K562 (cell line): ENCODE data around the gene TAF3. TPM values are rescaled to one million over a fixed set of nuclear protein-coding genes. Genes with fewer than 3 reads are reported as not detected.

Source experiments
- ATAC-seq: fragments of 200-7000 bp; cut with Tn5 transposase; 3 replicates; pipeline ENCODE4 v1.9.1; 2020; ENCODE audit warnings: moderate library complexity
- BruUV-seq: library from RNA; stranded (reverse); fragments of 400-500 nt; replicated peaks from 2 replicates; lab custom pipeline; 2021; lab: Mats Ljungman, UMichigan
- CTCF ChIA-PET: fragments of 300-600 bp; formaldehyde crosslinking; extraction: SDS; loops from one replicate; lab custom pipeline; 2021; ENCODE audit warnings: low intra/inter-chr PET ratio; lab: Yijun Ruan, JAX
- POLR2A ChIA-PET: fragments of 300-600, 350-650 bp; sonication (Branson Sonifier 250); formaldehyde crosslinking; extraction: SDS; loops from one replicate; lab custom pipeline; 2021; ENCODE audit warnings: antibody characterized with exemption, inconsistent platforms; lab: Yijun Ruan, JAX
- DNase-seq, 4 experiments: peaks; one replicate each; pipeline versions ENCODE4 v3.0.0 to v3.0.0-alpha.2; 2011 to 2018; ENCODE audit warnings: low spot score in 3 of 4, mixed read lengths in 3 of 4; ENCODE audit errors: extremely low read depth in 1 of 4
- FAIRE-seq: peaks from 2 replicates; lab custom pipeline; 2011; peaks lifted over from hg19 to GRCh38; lab: Jason Lieb, UNC
- H2AFZ ChIP-seq: 2 replicates; pipeline ENCODE4 v1.6.0; 2011; ENCODE audit warnings: low read depth, low read length, control low read depth, inconsistent platforms
- H3K27ac ChIP-seq: fragments of 200-600 bp; 3 replicates; pipeline ENCODE4 v1.8.0; 2011; ENCODE audit warnings: low read depth, mild to moderate bottlenecking, control low read depth, inconsistent platforms, low read length, moderate library complexity, mixed read lengths; ENCODE audit errors: extremely low read depth
- H3K27me3 ChIP-seq, 2 experiments: fragments of 300-600 bp in 1 of 2; 2 replicates in 1 of 2; 3 replicates in 1 of 2; pipeline versions ENCODE4 v1.6.0 to v1.8.0; 2011; ENCODE audit warnings: inconsistent platforms in 2 of 2, low read length in 2 of 2, mild to moderate bottlenecking in 1 of 2, mixed read lengths in 1 of 2, moderate library complexity in 1 of 2; ENCODE audit not compliant: control insufficient read depth in 2 of 2, insufficient read depth in 2 of 2
- H3K36me3 ChIP-seq: fragments of 300-600 bp; 3 replicates; pipeline ENCODE4 v1.8.0; 2011; ENCODE audit warnings: mild to moderate bottlenecking, low read length, inconsistent platforms; ENCODE audit not compliant: control insufficient read depth, insufficient read depth
- H3K4me1 ChIP-seq, 2 experiments: fragments of 200-600 bp in 1 of 2; replicated peaks in 1 of 2; 2 replicates in 1 of 2; 3 replicates in 1 of 2; pipeline versions ENCODE4 v1.5.1 to v1.8.0; 2011; ENCODE audit warnings: inconsistent platforms in 2 of 2, low read length in 2 of 2, mild to moderate bottlenecking in 1 of 2, mixed read lengths in 1 of 2, moderate library complexity in 1 of 2; ENCODE audit not compliant: control insufficient read depth in 2 of 2, insufficient read depth in 2 of 2
- H3K4me2 ChIP-seq: 2 replicates; pipeline ENCODE4 v1.6.1; 2011; ENCODE audit warnings: low read length, control low read depth, inconsistent platforms, mixed read lengths; ENCODE audit not compliant: insufficient read depth
- H3K4me3 ChIP-seq: fragments of 200-600 bp; sonication (generic), shearing (Covaris generic); 2 replicates; pipeline ENCODE4 v1.5.1; 2016; ENCODE audit warnings: control low read depth, inconsistent platforms
- H3K79me2 ChIP-seq: fragments of 200-600 bp; 3 replicates; pipeline ENCODE4 v1.8.0; 2011; ENCODE audit warnings: low read length, inconsistent platforms; ENCODE audit not compliant: control insufficient read depth, insufficient read depth
- H3K9ac ChIP-seq, 2 experiments: 2 replicates each; pipeline versions ENCODE4 v1.6.0 to v1.6.1; 2011; ENCODE audit warnings: low read depth in 2 of 2, low read length in 2 of 2, control low read depth in 1 of 2, inconsistent platforms in 1 of 2, mild to moderate bottlenecking in 1 of 2, mixed read lengths in 1 of 2; ENCODE audit not compliant: insufficient read depth in 1 of 2
- H3K9me1 ChIP-seq: one replicate; pipeline ENCODE4 v1.6.0; 2011; ENCODE audit warnings: inconsistent platforms, mild to moderate bottlenecking, low read length, moderate library complexity; ENCODE audit not compliant: control insufficient read depth, insufficient read depth
- H3K9me3 ChIP-seq: replicated peaks from 2 replicates; pipeline ENCODE4 v1.5.1; 2011; ENCODE audit warnings: low read depth, low read length, inconsistent platforms; ENCODE audit not compliant: control insufficient read depth, insufficient read depth
- H4K20me1 ChIP-seq: replicated peaks from 2 replicates; pipeline ENCODE4 v1.6.1; 2011; ENCODE audit warnings: low read length, inconsistent platforms, mixed read lengths; ENCODE audit not compliant: control insufficient read depth, insufficient read depth
- ATF6 ChIP-seq: sonication (generic); formaldehyde crosslinking; IDR thresholded peaks from 2 replicates; pipeline ENCODE4 v1.4.0; 2020; ENCODE audit warnings: mild to moderate bottlenecking, missing genetic modification reagents
- BCLAF1 ChIP-seq, 2 experiments: fragments of 450-650 bp in 1 of 2; IDR thresholded peaks; 2 replicates each; pipeline ENCODE4 v1.6.1; 2011 to 2017; ENCODE audit warnings: low read depth in 2 of 2, antibody characterized with exemption in 1 of 2, borderline replicate concordance in 1 of 2, low read length in 1 of 2, mild to moderate bottlenecking in 1 of 2, mixed read lengths in 1 of 2; ENCODE audit not compliant: control insufficient read depth in 1 of 2
- CREB3L1 ChIP-seq: fragments of 450-650 bp; IDR thresholded peaks from 2 replicates; pipeline ENCODE4 v1.6.1; 2014; ENCODE audit warnings: low read depth, mild to moderate bottlenecking, moderate library complexity, borderline replicate concordance
- MAFK ChIP-seq: IDR thresholded peaks from 2 replicates; pipeline ENCODE4 v1.6.1; 2011; ENCODE audit warnings: low read length, improper control_type of control experiment
- MCM3 ChIP-seq: fragments of 450-650 bp; IDR thresholded peaks from 2 replicates; pipeline ENCODE4 v1.6.1; 2016
- STAT5B ChIP-seq: fragments of 250-450 bp; sonication (Bioruptor Pico); IDR thresholded peaks from 2 replicates; pipeline ENCODE4 v1.8.0; 2021; ENCODE audit warnings: mild to moderate bottlenecking, inconsistent platforms
- TFAM ChIP-seq: fragments of 250-450 bp; sonication (Bioruptor Pico); conservative IDR thresholded peaks from 2 replicates; pipeline ENCODE4 v1.5.0; 2021; ENCODE audit warnings: mild to moderate bottlenecking, moderate library complexity
- TOE1 ChIP-seq, 2 experiments: fragments of 450-650 bp in 1 of 2; sonication (generic) in 1 of 2; formaldehyde crosslinking in 1 of 2; IDR thresholded peaks; 2 replicates each; pipeline versions ENCODE4 v1.7.1 to v1.8.0; 2016 to 2022; ENCODE audit warnings: borderline replicate concordance in 2 of 2, mild to moderate bottlenecking in 2 of 2, antibody characterized with exemption in 1 of 2, inconsistent platforms in 1 of 2, low read depth in 1 of 2, missing genetic modification reagents in 1 of 2, moderate library complexity in 1 of 2
- ZBTB5 ChIP-seq: fragments of 450-650 bp; IDR thresholded peaks from 2 replicates; pipeline ENCODE4 v1.6.1; 2017; ENCODE audit warnings: antibody characterized with exemption
- ZNF24 ChIP-seq: fragments of 450-650 bp; IDR thresholded peaks from 2 replicates; pipeline ENCODE4 v1.6.1; 2016
- ZNF511 ChIP-seq: sonication (generic); formaldehyde crosslinking; IDR thresholded peaks from 2 replicates; pipeline ENCODE4 v1.8.0; 2022; ENCODE audit warnings: mild to moderate bottlenecking, missing genetic modification reagents
- WGBS: fragments of 100-300 bp; shearing (Covaris generic); methylation state at CpG from one replicate; pipeline ENCODE4 v1.1.6; 2016; ENCODE audit warnings: low coverage, mixed read lengths; ENCODE audit not compliant: insufficient coverage; ENCODE audit errors: missing lambda C conversion rate; 5-methylcytosine and 5-hydroxymethylcytosine counted together
- in situ Hi-C: fragments of 300-500 bp; cut with MboI; formaldehyde crosslinking; loops from 4 replicates; pipeline ENCODE4 v1.15.0; 2018; ENCODE audit warnings: inconsistent platforms, mixed read lengths
- intact Hi-C: fragments of 100-400 bp; cut with micrococcal nuclease; formaldehyde crosslinking; loops from 2 replicates; pipeline ENCODE4 v1.14.2; 2022
- polyA plus RNA-seq, 8 experiments: library from polyadenylated mRNA; depleted of rRNA in 4 of 8; stranded (reverse) in 5 of 8; unstranded in 3 of 8; fragments of >200 nt; fragmentation: Nextera tagmentation in 2 of 8; fragmentation: Illumina TruSeq in 1 of 8; extraction: Ambion mirVana in 2 of 8; extraction: Trizol in 1 of 8; gene quantifications; 2 replicates each; pipeline versions ENCODE4 v1.2.1 to v1.2.3, GENCODE V29; 2011 to 2014; ENCODE audit warnings: inconsistent platforms in 1 of 8, missing spikeins in 1 of 8
- total RNA-seq, 7 experiments: library from RNA; depleted of rRNA in 6 of 7; stranded (reverse); fragments of >200 nt in 6 of 7; fragmentation: Illumina TruSeq in 2 of 7; extraction: Trizol in 2 of 7; gene quantifications; 2 replicates each; pipeline versions ENCODE4 v1.2.1 to v1.2.3, GENCODE V29; 2011 to 2021; ENCODE audit warnings: low replicate concordance in 1 of 7

TAF3 gene
- total and polyA plus RNA-seq, 9 of the 15 experiments (the other 6 are each of a cell fraction or from before 2014, with no cell fraction given): 1.5 to 9.9 (median 4.1) TPM

- Histone ChIP-seq H3K9me3 (no peaks in the 10 kb centered on the region), H3K79me2 (no peaks in the 10 kb centered on the region), H3K4me1 (peaks cover 0 to 14% of the 10 kb centered on the region in 2 experiments; a peak in 2 of 5 replicates), H3K36me3 (no peaks in the 10 kb centered on the region), H4K20me1 (0 out of 2 replicates have a peak, but pooled peaks cover 5% of the 10 kb centered on the region), H3K9ac (no peak overlapping the region), H3K9me1 (no peaks in the 10 kb centered on the region), H2AFZ (no peak overlapping the region), H3K4me3 (no peak overlapping the region), H3K27ac (no peak overlapping the region), H3K27me3 (peaks cover 62 to 72% of the 10 kb centered on the region in 2 experiments), H3K4me2 (no peak overlapping the region)
- ChIA-PET CTCF (no interaction called here), POLR2A (interaction anchor here (1.0 kb wide), 1 partner anchor 18 kb away, joined by 3 read pairs; no protein-coding TSS in a partner anchor)
- under 1% methylated on average over 10 of the region's 10 CpGs for WGBS
- ATAC-seq (no peak), FAIRE-seq (no peak), DNase-seq (no peak)
- intact Hi-C loops (no loop called here), in situ Hi-C loops (no loop called here)
- no TSS peak for BruUV-seq
- TF ChIP-seq MAFK (no peak), BCLAF1 (IDR thresholded peaks at IDR 0.05; ENCODE audit: borderline replicate concordance in 1 of 2, control insufficient read depth in 1 of 2, low read depth in 2 of 2, low read length in 1 of 2) (no peak), MCM3 (no peak), ZNF511 (CRISPR knock-in tag) (no peak), ZBTB5 (no peak), CREB3L1 (no peak), TOE1 (IDR thresholded peaks at IDR 0.05; ENCODE audit: borderline replicate concordance) (no peak), TOE1 (CRISPR knock-in tag; IDR thresholded peaks at IDR 0.05; ENCODE audit: borderline replicate concordance, low read depth) (no peak), ZNF24 (no peak), STAT5B (CRISPR knock-in tag) (no peak), TFAM (CRISPR knock-in tag) (no peak), ATF6 (CRISPR knock-in tag) (no peak)
These were observed 223.1 kb downstream of the TAF3 start for GRCh38 chr10:8041284-8041991.
